ENCODE results near the gene PPP1R12C. TPM values are rescaled to one million over a fixed set of nuclear protein-coding genes. Genes with fewer than 3 reads are reported as not detected.
"Not testable (repeated sequence)": the region's sequence is repeated elsewhere in the genome, so short reads cannot be mapped to it uniquely, and the experiment has no call there.

PPP1R12C gene
- total RNA-seq, 6 experiments from 2014 or later: 35.6 to 48.1 (median 41.7) TPM

DNA sequence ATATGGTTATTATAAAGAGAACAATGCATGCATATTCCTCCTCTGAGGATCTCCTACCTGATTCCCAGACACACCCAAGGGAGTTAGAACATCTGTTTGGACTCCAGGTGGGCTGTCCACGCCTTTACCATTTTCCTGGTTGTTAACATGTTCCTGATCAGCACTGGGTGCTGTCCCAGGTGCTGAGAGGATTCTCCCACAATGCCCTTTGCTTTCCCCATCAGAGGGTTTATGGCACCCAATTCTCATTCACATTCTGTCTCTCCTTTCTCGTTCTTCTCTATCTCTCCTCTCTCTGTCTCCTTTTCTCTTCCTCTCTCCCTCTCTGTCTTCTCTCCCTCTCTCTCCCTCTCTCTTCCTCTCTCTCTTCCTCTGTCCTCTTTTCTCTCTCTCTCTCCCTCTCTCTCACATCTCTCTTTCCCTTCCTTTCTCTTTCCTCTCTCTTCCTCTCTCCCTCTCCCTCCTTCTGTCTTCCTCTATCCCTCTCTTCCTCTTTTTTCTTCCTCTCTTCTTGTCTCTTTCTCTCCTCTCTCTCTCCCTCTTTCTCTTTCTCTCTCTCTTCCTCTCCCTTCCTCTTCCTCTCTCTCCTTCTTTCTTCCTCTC is 51.2 kb downstream of the PPP1R12C start:
- intact Hi-C loops (cut with DNase I): no loop called here
- 7% methylated on average over 2 of the region's 2 CpGs for WGBS (ENCODE audit: insufficient coverage, low coverage, low lambda C conversion rate, missing lambda C conversion rate)
- no peaks in the 10 kb centered on the region for H3K9me3 ChIP-seq
- no peak overlapping the region for H3K4me3 ChIP-seq
- H3K4me1 ChIP-seq: peaks cover 0 to 6% (median 0%) of the 10 kb centered on the region in 4 donors
- H3K27ac ChIP-seq: no peak overlapping the region
- no peaks in the 10 kb centered on the region for H3K36me3 ChIP-seq
- H3K27me3 ChIP-seq: no peaks in the 10 kb centered on the region
- DNase-seq: no peak
- ATAC-seq: no peak
- TF ChIP-seq, protein P1, sequence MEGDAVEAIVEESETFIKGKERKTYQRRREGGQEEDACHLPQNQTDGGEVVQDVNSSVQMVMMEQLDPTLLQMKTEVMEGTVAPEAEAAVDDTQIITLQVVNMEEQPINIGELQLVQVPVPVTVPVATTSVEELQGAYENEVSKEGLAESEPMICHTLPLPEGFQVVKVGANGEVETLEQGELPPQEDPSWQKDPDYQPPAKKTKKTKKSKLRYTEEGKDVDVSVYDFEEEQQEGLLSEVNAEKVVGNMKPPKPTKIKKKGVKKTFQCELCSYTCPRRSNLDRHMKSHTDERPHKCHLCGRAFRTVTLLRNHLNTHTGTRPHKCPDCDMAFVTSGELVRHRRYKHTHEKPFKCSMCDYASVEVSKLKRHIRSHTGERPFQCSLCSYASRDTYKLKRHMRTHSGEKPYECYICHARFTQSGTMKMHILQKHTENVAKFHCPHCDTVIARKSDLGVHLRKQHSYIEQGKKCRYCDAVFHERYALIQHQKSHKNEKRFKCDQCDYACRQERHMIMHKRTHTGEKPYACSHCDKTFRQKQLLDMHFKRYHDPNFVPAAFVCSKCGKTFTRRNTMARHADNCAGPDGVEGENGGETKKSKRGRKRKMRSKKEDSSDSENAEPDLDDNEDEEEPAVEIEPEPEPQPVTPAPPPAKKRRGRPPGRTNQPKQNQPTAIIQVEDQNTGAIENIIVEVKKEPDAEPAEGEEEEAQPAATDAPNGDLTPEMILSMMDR (IDR thresholded peaks at IDR 0.05): no peak
- no peak for TF ChIP-seq POLR2A (IDR thresholded peaks at IDR 0.05)

- H3K4me1 ChIP-seq; DNase-seq; H3K27ac ChIP-seq; H3K4me3 ChIP-seq; H3K27me3 ChIP-seq; intact Hi-C loops (cut with DNase I); ATAC-seq; H3K9me3 ChIP-seq; H3K36me3 ChIP-seq: not testable (repeated sequence)
- 86% methylated on average over 8 of the region's 9 CpGs for WGBS (ENCODE audit: insufficient coverage, low coverage, low lambda C conversion rate, missing lambda C conversion rate)
Observed at GRCh38 chr19:55065516-55065915, 51.9 kb downstream of the PPP1R12C start.

- peaks cover 0 to 6% (median 0%) of the 10 kb centered on the region in 4 donors for H3K4me1 ChIP-seq
- intact Hi-C loops (cut with DNase I): no loop called here
- H3K36me3 ChIP-seq: peaks cover 0 to 2% (median 0%) of the 10 kb centered on the region in 4 donors
- WGBS (ENCODE audit: insufficient coverage, low coverage, low lambda C conversion rate, missing lambda C conversion rate): 80% methylated on average over 3 of the region's 3 CpGs
- no peaks in the 10 kb centered on the region for H3K27me3 ChIP-seq
- H3K9me3 ChIP-seq: no peaks in the 10 kb centered on the region
- H3K4me3 ChIP-seq: no peak overlapping the region
- DNase-seq (no peak), ATAC-seq (no peak)
- H3K27ac ChIP-seq: no peak overlapping the region
- no peak for TF ChIP-seq POLR2A (IDR thresholded peaks at IDR 0.05)
- TF ChIP-seq, protein P1 (IDR thresholded peaks at IDR 0.05): no peak
Observed at GRCh38 chr19:55063492-55063843, 54.0 kb downstream of the PPP1R12C start.

DNA sequence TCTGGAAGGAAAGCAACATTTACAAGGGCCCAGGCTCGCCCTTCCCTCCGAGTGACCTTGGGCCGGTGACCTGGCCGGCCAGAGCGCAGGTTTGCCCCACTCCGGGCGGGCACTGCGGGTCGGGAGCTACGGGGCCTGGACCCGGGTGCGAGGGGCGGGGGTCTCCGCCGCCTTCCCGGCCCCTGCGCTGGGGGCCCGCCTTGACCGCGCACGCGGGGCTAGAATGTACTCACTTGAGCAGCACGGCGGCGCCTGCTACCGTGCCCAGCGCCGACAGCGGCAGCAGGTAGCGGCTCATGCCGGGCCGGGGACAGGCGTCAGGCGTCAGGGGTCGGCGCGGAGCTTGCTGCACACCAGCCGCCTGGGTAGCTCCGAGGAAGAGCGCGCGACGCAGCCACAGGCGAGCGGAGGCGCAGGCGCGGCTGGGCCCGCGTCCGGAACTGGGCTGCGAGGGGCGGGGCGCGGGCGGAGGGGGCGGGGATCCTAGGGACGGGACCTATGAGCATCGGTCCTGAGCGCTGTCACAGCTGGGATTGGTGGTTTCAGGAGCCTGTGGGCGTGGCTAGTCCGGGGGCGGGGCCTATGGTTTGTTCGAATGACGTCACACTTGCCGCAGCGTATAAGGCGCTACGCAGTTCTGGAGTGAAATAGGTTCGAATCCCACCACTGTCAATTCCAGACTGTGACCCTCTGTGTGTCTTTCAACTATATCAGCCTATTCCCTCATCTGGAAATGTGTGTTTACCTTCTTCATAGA is 54.5 kb downstream of the PPP1R12C start, which contains the start of gene RDH13:
RDH13 (minus strand) TSS at position 414 of the 757 bp plus-strand sequence; CDS start at position 298, 116 bp downstream.
- intact Hi-C loops (cut with DNase I): no loop called here
- Histone ChIP-seq H3K4me1 (peaks cover 0 to 6% (median 0%) of the 10 kb centered on the region in 4 donors), H3K9me3 (no peaks in the 10 kb centered on the region), H3K27me3 (no peaks in the 10 kb centered on the region), H3K27ac (peak within 1 kb of the TSS; percentile 39 to 67 (median 55)), H3K36me3 (peaks cover 0 to 8% (median 1%) of the 10 kb centered on the region in 4 donors), H3K4me3 (peak within 1 kb of the TSS; percentile 78 to 99 (median 92))
- 0% methylated on average over 4 of the region's 70 CpGs for WGBS (ENCODE audit: insufficient coverage, low coverage, low lambda C conversion rate, missing lambda C conversion rate)
- ATAC-seq (peak; percentile 99 to 100 (median 100)), DNase-seq (peak; percentile 96 to 97 (median 96))
- TF ChIP-seq, protein P1 (IDR thresholded peaks at IDR 0.05): no peak
- peak; percentile 46 for TF ChIP-seq POLR2A (IDR thresholded peaks at IDR 0.05)

- WGBS (ENCODE audit: insufficient coverage, low coverage, low lambda C conversion rate, missing lambda C conversion rate): 84% methylated on average over 8 of the region's 9 CpGs
- H3K4me3 ChIP-seq; intact Hi-C loops (cut with DNase I); H3K9me3 ChIP-seq; H3K4me1 ChIP-seq; H3K27ac ChIP-seq; H3K27me3 ChIP-seq; DNase-seq; ATAC-seq: not testable (repeated sequence)
- peaks cover 0 to 34% (median 10%) of the 10 kb centered on the region in 4 donors for H3K36me3 ChIP-seq
Observed at GRCh38 chr19:55060287-55060686, 57.1 kb downstream of the PPP1R12C start.

Measured in right lobe of liver (tissue), 6 donors.